Measurements from ENCODE around the gene COL17A1.

COL17A1 gene

GRCh38 chr10:104127411-104127810 is 41.7 kb upstream of the COL17A1 start:
- Histone ChIP-seq H3K4me2 (ENCODE audit: low read length) (no peak overlapping the region), H3K27ac (ENCODE audit: low read depth, low read length, poor library complexity, severe bottlenecking) (no peak overlapping the region), H2AFZ (ENCODE audit: low read length) (no peak overlapping the region), H3K4me1 (ENCODE audit: insufficient read depth, low read length, severe bottlenecking) (peaks cover 14% of the 10 kb centered on the region), H3F3A (ENCODE audit: insufficient read depth, low read length) (no peaks in the 10 kb centered on the region), H3K27me3 (ENCODE audit: insufficient read depth, low read length) (no peaks in the 10 kb centered on the region), H3K9ac (ENCODE audit: low read length) (no peak overlapping the region), H4K20me1 (ENCODE audit: insufficient read depth, low read length) (no peaks in the 10 kb centered on the region), H3K79me2 (ENCODE audit: insufficient read depth, low read length) (no peaks in the 10 kb centered on the region), H3K9me2 (ENCODE audit: low read depth, low read length) (no peaks in the 10 kb centered on the region), H3K4me3 (ENCODE audit: low read depth, low read length, poor library complexity, severe bottlenecking) (no peak overlapping the region), H3K9me3 (ENCODE audit: low read length) (no peaks in the 10 kb centered on the region), H3K36me3 (ENCODE audit: insufficient read depth, low read length) (peaks cover 13% of the 10 kb centered on the region)
- TF ChIP-seq, protein P1, sequence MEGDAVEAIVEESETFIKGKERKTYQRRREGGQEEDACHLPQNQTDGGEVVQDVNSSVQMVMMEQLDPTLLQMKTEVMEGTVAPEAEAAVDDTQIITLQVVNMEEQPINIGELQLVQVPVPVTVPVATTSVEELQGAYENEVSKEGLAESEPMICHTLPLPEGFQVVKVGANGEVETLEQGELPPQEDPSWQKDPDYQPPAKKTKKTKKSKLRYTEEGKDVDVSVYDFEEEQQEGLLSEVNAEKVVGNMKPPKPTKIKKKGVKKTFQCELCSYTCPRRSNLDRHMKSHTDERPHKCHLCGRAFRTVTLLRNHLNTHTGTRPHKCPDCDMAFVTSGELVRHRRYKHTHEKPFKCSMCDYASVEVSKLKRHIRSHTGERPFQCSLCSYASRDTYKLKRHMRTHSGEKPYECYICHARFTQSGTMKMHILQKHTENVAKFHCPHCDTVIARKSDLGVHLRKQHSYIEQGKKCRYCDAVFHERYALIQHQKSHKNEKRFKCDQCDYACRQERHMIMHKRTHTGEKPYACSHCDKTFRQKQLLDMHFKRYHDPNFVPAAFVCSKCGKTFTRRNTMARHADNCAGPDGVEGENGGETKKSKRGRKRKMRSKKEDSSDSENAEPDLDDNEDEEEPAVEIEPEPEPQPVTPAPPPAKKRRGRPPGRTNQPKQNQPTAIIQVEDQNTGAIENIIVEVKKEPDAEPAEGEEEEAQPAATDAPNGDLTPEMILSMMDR (IDR thresholded peaks at IDR 0.05; ENCODE audit: low read length) = peak; percentile 62
- TF ChIP-seq EZH2 (IDR thresholded peaks at IDR 0.05; ENCODE audit: borderline replicate concordance, low read length) = no peak

DNA sequence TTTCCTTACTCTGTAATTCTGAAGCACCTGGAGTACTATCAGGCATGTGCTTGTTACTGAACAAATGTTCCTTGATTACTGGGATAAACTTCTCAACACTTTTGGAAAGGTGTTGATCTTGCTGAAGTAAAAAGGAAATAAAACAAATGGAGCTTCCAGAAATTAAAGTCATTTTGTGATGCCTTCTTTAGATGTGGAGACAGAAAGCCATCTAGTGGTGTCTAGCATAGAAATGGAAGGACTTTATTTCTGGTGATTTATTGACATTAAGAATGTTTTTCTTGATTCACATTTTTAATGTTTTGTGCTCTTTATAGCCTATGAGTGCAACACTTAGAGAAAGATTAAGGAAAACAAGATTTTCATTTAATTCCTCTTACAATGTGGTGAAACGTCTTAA is 37.7 kb upstream of the COL17A1 start:
- no peak for TF ChIP-seq EZH2 (IDR thresholded peaks at IDR 0.05; ENCODE audit: borderline replicate concordance, low read length)
- TF ChIP-seq, protein P1 (IDR thresholded peaks at IDR 0.05; ENCODE audit: low read length) = peak; percentile 64
- no peaks in the 10 kb centered on the region for H4K20me1 ChIP-seq (ENCODE audit: insufficient read depth, low read length)
- H3K4me1 ChIP-seq (ENCODE audit: insufficient read depth, low read length, severe bottlenecking) = peaks cover 29% of the 10 kb centered on the region
- H3F3A ChIP-seq (ENCODE audit: insufficient read depth, low read length) = no peaks in the 10 kb centered on the region
- peak overlapping the region; percentile 90 for H3K4me3 ChIP-seq (ENCODE audit: low read depth, low read length, poor library complexity, severe bottlenecking)
- H3K27me3 ChIP-seq (ENCODE audit: insufficient read depth, low read length) = no peaks in the 10 kb centered on the region
- H3K9me3 ChIP-seq (ENCODE audit: low read length) = no peaks in the 10 kb centered on the region
- no peaks in the 10 kb centered on the region for H3K9me2 ChIP-seq (ENCODE audit: low read depth, low read length)
- no peaks in the 10 kb centered on the region for H3K79me2 ChIP-seq (ENCODE audit: insufficient read depth, low read length)
- no peak overlapping the region for H3K27ac ChIP-seq (ENCODE audit: low read depth, low read length, poor library complexity, severe bottlenecking)
- peak overlapping the region; percentile 98 for H3K4me2 ChIP-seq (ENCODE audit: low read length)
- H3K36me3 ChIP-seq (ENCODE audit: insufficient read depth, low read length) = peaks cover 13% of the 10 kb centered on the region
- peak overlapping the region; percentile 93 for H3K9ac ChIP-seq (ENCODE audit: low read length)
- H2AFZ ChIP-seq (ENCODE audit: low read length) = no peak overlapping the region

DNA sequence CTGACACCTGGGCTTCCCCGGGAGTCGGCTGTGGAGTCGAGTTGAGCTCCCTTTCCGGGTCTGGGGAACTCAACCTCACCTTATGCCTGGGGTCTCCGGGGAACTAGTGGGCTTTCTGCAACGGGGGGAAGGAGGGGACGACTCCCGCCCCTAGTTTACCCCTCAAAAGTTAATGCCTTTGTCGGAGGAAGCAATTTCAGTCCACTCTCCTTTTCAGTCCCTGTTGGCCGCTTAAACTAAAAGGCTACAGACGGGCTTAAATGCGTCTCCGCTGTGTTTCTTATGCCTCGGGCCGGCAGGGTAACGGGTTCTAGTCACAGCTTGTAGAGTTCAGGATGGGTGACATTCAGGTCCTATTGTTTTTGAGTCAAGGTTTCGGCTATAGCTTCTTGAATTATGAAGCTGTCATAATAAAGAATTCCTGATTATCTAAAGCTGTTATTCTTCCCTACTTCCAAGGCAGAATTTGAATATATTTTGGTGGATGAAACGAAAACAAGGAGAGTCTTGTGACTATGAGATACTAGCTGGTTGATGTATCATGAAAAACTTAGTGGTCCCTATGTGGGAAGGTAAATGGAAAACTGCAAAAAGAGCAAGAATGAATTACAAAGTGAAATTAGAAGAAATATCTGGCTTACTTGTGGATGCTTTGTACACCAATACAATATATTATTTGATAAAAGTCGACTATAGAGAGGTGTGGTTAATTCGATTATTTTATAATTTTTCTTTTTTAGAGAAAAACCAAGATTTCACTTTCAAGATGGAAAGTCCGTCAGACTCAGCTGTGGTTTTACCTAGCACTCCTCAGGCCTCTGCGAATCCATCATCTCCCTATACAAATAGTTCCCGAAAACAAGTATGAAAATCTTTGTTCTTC is 36.8 kb upstream of the COL17A1 start:
- H4K20me1 ChIP-seq (ENCODE audit: insufficient read depth, low read length) = no peaks in the 10 kb centered on the region
- H3K9me3 ChIP-seq (ENCODE audit: low read length) = no peaks in the 10 kb centered on the region
- H3K9me2 ChIP-seq (ENCODE audit: low read depth, low read length) = no peaks in the 10 kb centered on the region
- no peaks in the 10 kb centered on the region for H3F3A ChIP-seq (ENCODE audit: insufficient read depth, low read length)
- H3K27me3 ChIP-seq (ENCODE audit: insufficient read depth, low read length) = no peaks in the 10 kb centered on the region
- peak overlapping the region; percentile 93 for H3K9ac ChIP-seq (ENCODE audit: low read length)
- no peaks in the 10 kb centered on the region for H3K79me2 ChIP-seq (ENCODE audit: insufficient read depth, low read length)
- H3K4me1 ChIP-seq (ENCODE audit: insufficient read depth, low read length, severe bottlenecking) = peaks cover 29% of the 10 kb centered on the region
- H3K4me2 ChIP-seq (ENCODE audit: low read length) = peak overlapping the region; percentile 98
- H3K27ac ChIP-seq (ENCODE audit: low read depth, low read length, poor library complexity, severe bottlenecking) = peak overlapping the region; percentile 81
- H2AFZ ChIP-seq (ENCODE audit: low read length) = peak overlapping the region; percentile 25; the same call in 1 of the 2 replicates
- peaks cover 13% of the 10 kb centered on the region for H3K36me3 ChIP-seq (ENCODE audit: insufficient read depth, low read length)
- H3K4me3 ChIP-seq (ENCODE audit: low read depth, low read length, poor library complexity, severe bottlenecking) = peak overlapping the region; percentile 90
- TF ChIP-seq, protein P1 (IDR thresholded peaks at IDR 0.05; ENCODE audit: low read length) = no peak
- no peak for TF ChIP-seq EZH2 (IDR thresholded peaks at IDR 0.05; ENCODE audit: borderline replicate concordance, low read length)
